ENCODE data around the gene NPM3. TPM values are rescaled to one million over a fixed set of nuclear protein-coding genes. Genes with fewer than 3 reads are reported as not detected.

The NPM3 gene
- total RNA-seq, 6 experiments from 2014 or later: 51.8 to 64.6 (median 54.8) TPM

GRCh38 chr10:101767966-101768790, 15.1 kb downstream of the NPM3 start:
- no peaks in the 10 kb centered on the region; the same call in 1 of the 2 replicates for H3K4me1 Mint-ChIP-seq (ENCODE audit: low read depth)
- TF ChIP-seq, protein P1, sequence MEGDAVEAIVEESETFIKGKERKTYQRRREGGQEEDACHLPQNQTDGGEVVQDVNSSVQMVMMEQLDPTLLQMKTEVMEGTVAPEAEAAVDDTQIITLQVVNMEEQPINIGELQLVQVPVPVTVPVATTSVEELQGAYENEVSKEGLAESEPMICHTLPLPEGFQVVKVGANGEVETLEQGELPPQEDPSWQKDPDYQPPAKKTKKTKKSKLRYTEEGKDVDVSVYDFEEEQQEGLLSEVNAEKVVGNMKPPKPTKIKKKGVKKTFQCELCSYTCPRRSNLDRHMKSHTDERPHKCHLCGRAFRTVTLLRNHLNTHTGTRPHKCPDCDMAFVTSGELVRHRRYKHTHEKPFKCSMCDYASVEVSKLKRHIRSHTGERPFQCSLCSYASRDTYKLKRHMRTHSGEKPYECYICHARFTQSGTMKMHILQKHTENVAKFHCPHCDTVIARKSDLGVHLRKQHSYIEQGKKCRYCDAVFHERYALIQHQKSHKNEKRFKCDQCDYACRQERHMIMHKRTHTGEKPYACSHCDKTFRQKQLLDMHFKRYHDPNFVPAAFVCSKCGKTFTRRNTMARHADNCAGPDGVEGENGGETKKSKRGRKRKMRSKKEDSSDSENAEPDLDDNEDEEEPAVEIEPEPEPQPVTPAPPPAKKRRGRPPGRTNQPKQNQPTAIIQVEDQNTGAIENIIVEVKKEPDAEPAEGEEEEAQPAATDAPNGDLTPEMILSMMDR (IDR thresholded peaks at IDR 0.05): no peak
- peaks cover 63% of the 10 kb centered on the region for H3K27me3 Mint-ChIP-seq (ENCODE audit: insufficient read depth)
- DNase-seq: no peak
- H3K36me3 Mint-ChIP-seq (ENCODE audit: low read depth): no peaks in the 10 kb centered on the region
- H3K4me3 Mint-ChIP-seq: no peak overlapping the region
- no peaks in the 10 kb centered on the region for H3K9me3 Mint-ChIP-seq
- H3K27ac Mint-ChIP-seq: no peak overlapping the region

DNA sequence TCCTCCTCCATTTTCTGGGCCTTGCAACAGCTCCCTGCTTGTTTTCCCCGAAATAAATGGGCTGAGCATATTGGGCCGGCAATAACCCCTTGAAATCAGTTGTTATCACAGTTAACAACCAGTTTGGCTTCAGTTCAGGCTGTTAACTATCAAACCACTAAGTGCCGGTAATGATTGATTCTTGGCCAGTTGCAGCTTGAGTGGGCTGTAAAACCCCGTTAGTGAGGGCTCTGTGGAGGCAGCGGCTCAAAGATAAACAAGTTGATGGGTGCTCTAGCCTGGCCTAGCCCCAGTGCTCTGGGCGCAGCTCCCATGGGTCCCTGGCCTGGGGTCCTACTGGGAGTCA, 15.7 kb downstream of the NPM3 start:
- DNase-seq: no peak
- TF ChIP-seq, protein P1 (IDR thresholded peaks at IDR 0.05): no peak
- Mint-ChIP-seq H3K4me3 (no peak overlapping the region), H3K27me3 (ENCODE audit: insufficient read depth) (peaks cover 62% of the 10 kb centered on the region), H3K4me1 (ENCODE audit: low read depth) (no peaks in the 10 kb centered on the region), H3K36me3 (ENCODE audit: low read depth) (no peaks in the 10 kb centered on the region), H3K9me3 (no peaks in the 10 kb centered on the region), H3K27ac (no peak overlapping the region)

- Mint-ChIP-seq H3K4me3 (no peak overlapping the region), H3K4me1 (ENCODE audit: low read depth) (no peaks in the 10 kb centered on the region)
Observed at GRCh38 chr10:101766753-101767599, 16.3 kb downstream of the NPM3 start.

GRCh38 chr10:101766306-101766705, 16.9 kb downstream of the NPM3 start:
- no peaks in the 10 kb centered on the region for H3K36me3 Mint-ChIP-seq (ENCODE audit: low read depth)
- peaks cover 61% of the 10 kb centered on the region for H3K27me3 Mint-ChIP-seq (ENCODE audit: insufficient read depth)
- TF ChIP-seq, protein P1 (IDR thresholded peaks at IDR 0.05): no peak
- no peak for DNase-seq
- H3K4me1 Mint-ChIP-seq (ENCODE audit: low read depth): no peaks in the 10 kb centered on the region
- H3K27ac Mint-ChIP-seq: no peak overlapping the region
- no peak overlapping the region for H3K4me3 Mint-ChIP-seq
- no peaks in the 10 kb centered on the region for H3K9me3 Mint-ChIP-seq

More at GRCh38 chr10:101766753-101767599, 16.3 kb downstream of the NPM3 start:
- no peak overlapping the region for H3K27ac Mint-ChIP-seq
- H3K36me3 Mint-ChIP-seq (ENCODE audit: low read depth): no peaks in the 10 kb centered on the region
- peaks cover 62% of the 10 kb centered on the region for H3K27me3 Mint-ChIP-seq (ENCODE audit: insufficient read depth)
- TF ChIP-seq, protein P1 (IDR thresholded peaks at IDR 0.05): no peak
- DNase-seq: no peak
- no peaks in the 10 kb centered on the region for H3K9me3 Mint-ChIP-seq

DNA sequence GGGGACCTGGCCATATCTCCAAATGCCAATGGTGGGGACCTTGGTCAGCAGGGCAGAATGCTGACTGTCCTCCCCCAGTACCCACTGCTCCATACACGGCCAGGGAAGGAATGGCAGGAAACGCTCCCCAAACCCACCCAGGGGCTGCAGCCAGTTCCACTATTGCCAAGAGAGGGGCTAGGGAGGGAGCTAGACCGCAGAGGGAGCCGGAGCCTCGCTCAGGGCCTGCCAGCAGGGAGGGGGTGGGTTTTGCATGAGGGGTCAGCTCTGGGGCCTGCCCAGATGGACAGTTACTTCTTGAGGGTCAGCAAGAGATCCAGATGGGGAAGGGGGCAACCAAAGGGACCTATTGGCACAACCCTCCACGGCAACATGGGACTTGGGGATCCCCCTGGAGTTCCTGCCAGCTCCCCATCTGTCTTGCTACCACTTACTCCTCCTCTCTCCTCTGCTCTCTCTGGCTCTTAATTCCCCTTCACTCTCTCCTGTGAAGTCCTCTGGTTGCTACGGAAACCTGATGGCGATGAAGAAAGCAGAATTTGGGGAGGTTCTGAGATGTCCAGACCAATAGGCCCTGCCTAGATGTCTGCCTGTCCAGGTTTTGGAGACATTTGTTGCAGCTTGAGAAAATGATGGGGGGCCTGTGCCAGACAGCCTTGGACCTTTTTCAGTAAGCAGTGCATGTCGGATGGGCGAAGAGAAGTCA, 20.0 kb downstream of the NPM3 start:
- H3K9me3 Mint-ChIP-seq: no peaks in the 10 kb centered on the region
- H3K4me3 Mint-ChIP-seq: no peak overlapping the region
- H3K27ac Mint-ChIP-seq: no peak overlapping the region
- H3K36me3 Mint-ChIP-seq (ENCODE audit: low read depth): no peaks in the 10 kb centered on the region
- H3K4me1 Mint-ChIP-seq (ENCODE audit: low read depth): no peaks in the 10 kb centered on the region
- DNase-seq: no peak
- H3K27me3 Mint-ChIP-seq (ENCODE audit: insufficient read depth): peaks cover 62% of the 10 kb centered on the region
- TF ChIP-seq, protein P1 (IDR thresholded peaks at IDR 0.05): no peak

All from HFFc6 (cell line).